ENCODE data around the gene PLA2G2C. TPM values are rescaled to one million over a fixed set of nuclear protein-coding genes. Genes with fewer than 3 reads are reported as not detected.

PLA2G2C gene
- total RNA-seq, 4 donors from 2014 or later, result not detected

DNA sequence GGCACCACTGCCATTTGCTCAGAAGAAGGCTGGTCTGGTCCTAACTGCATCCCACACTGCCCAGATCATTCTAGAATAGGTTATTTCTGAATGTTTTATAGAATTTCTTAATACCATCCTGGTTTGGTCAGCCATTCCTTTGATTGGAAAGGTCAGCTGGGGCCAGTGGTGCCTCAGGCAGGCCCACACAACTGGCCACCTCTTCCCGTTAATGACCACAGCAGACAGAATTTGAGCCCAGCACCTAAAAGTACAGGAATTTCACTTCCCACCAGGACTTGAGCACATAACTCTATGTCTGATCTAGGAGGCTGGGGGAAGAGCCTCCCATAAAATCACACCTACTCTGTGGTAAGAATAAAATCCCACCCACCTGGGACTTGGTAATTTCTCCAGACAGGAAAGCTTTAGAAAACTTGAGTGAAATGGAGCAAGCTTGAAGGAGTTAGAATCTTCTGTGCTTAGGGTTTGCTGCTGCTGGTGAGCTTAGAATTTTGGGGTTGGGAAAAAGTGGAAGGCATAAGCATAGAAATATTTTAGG lies 6.6 kb upstream of the PLA2G2C start:
- H3K9me3 ChIP-seq, result no peaks in the 10 kb centered on the region
- H3K27ac ChIP-seq, result no peak overlapping the region
- DNase-seq (ENCODE audit: low spot score in 2 of 2), result no peak
- peaks cover 27% of the 10 kb centered on the region for H3K27me3 ChIP-seq
- no peaks in the 10 kb centered on the region for H3K36me3 ChIP-seq
- no peak overlapping the region for H3K4me3 ChIP-seq
- WGBS, result 86% methylated on average over 1 of the region's 1 CpG
- peaks cover 19% of the 10 kb centered on the region for H3K4me1 ChIP-seq
- TF ChIP-seq POLR2A (IDR thresholded peaks at IDR 0.05) (no peak), EP300 (IDR thresholded peaks at IDR 0.05) (no peak)

- DNase-seq (ENCODE audit: low spot score in 2 of 2), result no peak
- Histone ChIP-seq H3K4me3 (no peak overlapping the region), H3K4me1 (peaks cover 24% of the 10 kb centered on the region), H3K27me3 (peaks cover 27% of the 10 kb centered on the region), H3K36me3 (no peaks in the 10 kb centered on the region), H3K27ac (no peak overlapping the region), H3K9me3 (no peaks in the 10 kb centered on the region)
- 71% methylated on average over 4 of the region's 5 CpGs for WGBS
- TF ChIP-seq POLR2A (IDR thresholded peaks at IDR 0.05) (no peak), CTCF (IDR thresholded peaks at IDR 0.05) (no peak), POLR2AphosphoS5 (IDR thresholded peaks at IDR 0.05) (no peak)
Observed at GRCh38 chr1:20192364-20192763, 6.0 kb upstream of the PLA2G2C start.

DNA sequence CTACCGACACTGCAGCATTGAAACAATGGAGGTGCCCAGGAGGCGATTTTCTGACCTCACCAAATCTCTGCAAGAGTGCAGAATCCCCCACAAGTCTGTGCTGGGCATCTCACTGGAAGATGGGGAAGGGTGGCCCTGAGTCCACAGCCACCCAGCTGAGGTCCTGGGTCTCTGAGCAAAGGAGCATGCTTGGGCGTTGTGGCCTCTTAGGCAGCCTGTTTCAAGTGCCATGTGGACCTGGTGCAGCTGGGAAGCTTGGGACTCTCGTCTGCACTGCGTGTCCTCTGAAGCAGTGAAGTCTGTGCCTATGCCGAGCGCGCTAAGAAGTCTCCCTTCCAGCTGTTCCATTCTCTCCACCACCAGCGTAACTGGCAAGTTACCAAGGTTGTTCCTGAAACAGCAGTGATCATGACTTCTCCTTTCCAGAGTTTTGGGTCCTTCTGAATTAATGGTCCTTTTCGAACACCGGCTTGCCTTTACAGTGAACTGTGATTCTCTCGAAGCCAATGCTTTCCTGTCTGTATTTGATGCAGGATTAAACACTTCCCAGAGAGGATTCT lies 5.0 kb upstream of the PLA2G2C start:
- Histone ChIP-seq H3K4me3 (no peak overlapping the region), H3K27ac (no peak overlapping the region), H3K27me3 (peaks cover 27% of the 10 kb centered on the region), H3K9me3 (no peaks in the 10 kb centered on the region), H3K36me3 (no peaks in the 10 kb centered on the region), H3K4me1 (peaks cover 34% of the 10 kb centered on the region)
- 86% methylated on average over 11 of the region's 12 CpGs for WGBS
- DNase-seq (ENCODE audit: low spot score in 2 of 2), result no peak
- TF ChIP-seq POLR2AphosphoS5 (IDR thresholded peaks at IDR 0.05) (no peak), POLR2A (IDR thresholded peaks at IDR 0.05) (no peak), CTCF (IDR thresholded peaks at IDR 0.05) (no peak), EP300 (IDR thresholded peaks at IDR 0.05) (no peak)

DNA sequence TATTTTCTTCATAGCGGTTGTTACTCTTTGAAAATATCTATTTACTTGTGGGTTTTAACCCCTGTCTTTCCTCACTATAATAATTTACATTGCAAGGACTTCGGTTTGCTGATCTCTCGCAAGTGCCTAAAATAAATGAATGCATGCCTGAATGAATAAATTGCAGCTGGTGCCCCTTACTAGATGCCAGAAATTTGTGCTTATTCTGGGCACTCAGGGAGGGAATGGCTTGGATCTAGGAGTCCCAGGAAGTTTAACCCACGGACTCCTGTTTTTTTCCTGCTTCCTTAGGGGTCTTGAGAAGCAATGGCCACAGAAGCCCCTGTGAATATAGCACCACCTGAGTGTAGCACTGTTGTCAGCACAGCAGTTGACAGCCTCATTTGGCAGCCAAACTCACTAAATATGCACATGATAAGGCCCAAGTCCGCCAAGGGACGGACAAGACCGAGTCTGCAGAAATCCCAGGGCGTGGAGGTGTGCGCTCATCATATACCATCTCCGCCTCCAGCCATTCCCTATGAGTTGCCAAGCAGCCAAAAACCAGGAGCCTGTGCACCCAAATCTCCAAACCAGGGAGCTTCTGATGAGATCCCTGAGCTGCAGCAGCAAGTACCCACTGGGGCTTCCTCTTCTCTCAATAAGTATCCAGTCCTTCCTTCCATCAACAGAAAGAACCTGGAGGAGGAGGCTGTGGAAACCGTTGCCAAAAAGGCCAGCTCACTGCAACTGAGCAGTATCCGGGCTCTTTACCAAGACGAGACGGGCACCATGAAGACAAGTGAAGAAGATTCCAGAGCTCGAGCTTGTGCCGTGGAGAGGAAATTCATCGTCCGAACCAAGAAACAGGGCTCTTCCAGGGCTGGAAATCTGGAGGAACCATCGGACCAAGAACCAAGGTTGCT lies 4.2 kb upstream of the PLA2G2C start:
- no peak overlapping the region for H3K4me3 ChIP-seq
- 76% methylated on average over 19 of the region's 19 CpGs for WGBS
- H3K36me3 ChIP-seq, result no peaks in the 10 kb centered on the region
- no peak for TF ChIP-seq POLR2AphosphoS5 (IDR thresholded peaks at IDR 0.05)
- TF ChIP-seq POLR2A (IDR thresholded peaks at IDR 0.05), result no peak
- no peak for TF ChIP-seq CTCF (IDR thresholded peaks at IDR 0.05)
- TF ChIP-seq EP300 (IDR thresholded peaks at IDR 0.05), result no peak
- no peak overlapping the region for H3K27ac ChIP-seq
- peaks cover 32% of the 10 kb centered on the region for H3K27me3 ChIP-seq
- DNase-seq (ENCODE audit: low spot score in 2 of 2), result no peak
- H3K4me1 ChIP-seq, result peaks cover 42% of the 10 kb centered on the region
- no peaks in the 10 kb centered on the region for H3K9me3 ChIP-seq

GRCh38 chr1:20189664-20190063 lies 3.3 kb upstream of the PLA2G2C start:
- TF ChIP-seq EP300 (IDR thresholded peaks at IDR 0.05) (no peak), POLR2A (IDR thresholded peaks at IDR 0.05) (no peak), CTCF (IDR thresholded peaks at IDR 0.05) (no peak), POLR2AphosphoS5 (IDR thresholded peaks at IDR 0.05) (no peak)
- WGBS, result 90% methylated on average over 4 of the region's 4 CpGs
- no peak overlapping the region for H3K4me3 ChIP-seq
- H3K27me3 ChIP-seq, result peaks cover 34% of the 10 kb centered on the region
- no peaks in the 10 kb centered on the region for H3K36me3 ChIP-seq
- no peaks in the 10 kb centered on the region for H3K9me3 ChIP-seq
- H3K4me1 ChIP-seq, result peaks cover 34% of the 10 kb centered on the region
- no peak for DNase-seq (ENCODE audit: low spot score in 2 of 2)
- H3K27ac ChIP-seq, result no peak overlapping the region
